Heart left ventricle (tissue), 16 donors: ENCODE results near the gene PRKG2. TPM values are rescaled to one million over a fixed set of nuclear protein-coding genes. Genes with fewer than 3 reads are reported as not detected.

Experiments
- ATAC-seq, 4 donors: fragments of 200-7000 bp; cut with Tn5 transposase; one replicate each; pipeline ENCODE4 v1.9.1; 2020 to 2022; ENCODE audit warnings: moderate library complexity in 4 of 4, mild to moderate bottlenecking in 3 of 4, moderate number of reproducible peaks in 1 of 4
- DNase-seq, 5 donors: peaks; one replicate each; pipeline ENCODE4 v3.0.0-alpha.2; 2020
- H3K27ac ChIP-seq, 12 donors: fragments of 200-600 bp; sonication (generic) in 4 of 12; one replicate each; pipeline versions ENCODE4 v1.5.0 to v1.8.0; 2016 to 2022; ENCODE audit warnings: mild to moderate bottlenecking in 2 of 12
- H3K27me3 ChIP-seq, 9 donors: fragments of 200-600 bp; sonication (generic) in 2 of 9; one replicate each; pipeline versions ENCODE4 v1.5.1 to v1.8.0; 2016 to 2022; ENCODE audit warnings: mild to moderate bottlenecking in 3 of 9
- H3K36me3 ChIP-seq, 9 donors: fragments of 200-600 bp; sonication (generic) in 2 of 9; one replicate each; pipeline versions ENCODE4 v1.5.0 to v1.8.0; 2018 to 2022; ENCODE audit warnings: mild to moderate bottlenecking in 2 of 9
- H3K4me1 ChIP-seq, 12 donors: fragments of 200-600 bp; sonication (generic) in 4 of 12; one replicate each; pipeline versions ENCODE4 v1.5.0 to v1.8.0; 2016 to 2022; ENCODE audit warnings: mild to moderate bottlenecking in 3 of 12
- H3K4me3 ChIP-seq, 12 donors: fragments of 200-600 bp; sonication (generic) in 4 of 12; one replicate each; pipeline versions ENCODE4 v1.5.0 to v1.8.0; 2017 to 2022; ENCODE audit warnings: mild to moderate bottlenecking in 9 of 12, moderate library complexity in 4 of 12
- H3K9me3 ChIP-seq, 12 donors: fragments of 200-600 bp; sonication (generic) in 4 of 12; one replicate each; pipeline versions ENCODE4 v1.5.0 to v1.8.0; 2016 to 2022; ENCODE audit warnings: mild to moderate bottlenecking in 1 of 12
- POLR2A ChIP-seq, 2 donors: fragments of 450-650 bp; IDR thresholded peaks; one replicate each; pipeline ENCODE4 v1.6.1; 2017; ENCODE audit warnings: antibody characterized with exemption in 2 of 2, mild to moderate bottlenecking in 2 of 2, moderate library complexity in 2 of 2
- WGBS, 4 donors: extraction: QIAGEN DNeasy Blood & Tissue Kit in 2 of 4; methylation state at CpG; one replicate each; pipeline versions ENCODE4 v1.1.5 to v1.1.7; 2013 to 2018; 5-methylcytosine and 5-hydroxymethylcytosine counted together
- intact Hi-C, 10 donors: fragments of 100-400 bp; cut with DNase I; formaldehyde crosslinking; loops; one replicate each; pipeline versions ENCODE4 v1.11.1 to v1.14.2; 2022
- polyA plus RNA-seq, 2 donors: library from polyadenylated mRNA; stranded (reverse); fragments of 200-250 nt; gene quantifications; one replicate each; pipeline ENCODE4 v1.2.3, GENCODE V29; 2013
- total RNA-seq, 9 donors: library from RNA; depleted of rRNA in 2 of 9; stranded (reverse); fragments of >200 nt in 2 of 9; fragmentation: NEBNext Ultra II Directional in 3 of 9; extraction: Animal tissue kit (Norgen Biotek cat#: 25700) in 3 of 9; gene quantifications; one replicate each; pipeline versions ENCODE4 v1.1.0 to v1.2.4, GENCODE V29; 2016 to 2023
- TF ChIP-seq, protein P1 (sequence below), 12 donors: fragments of 200-600 bp; sonication (generic) in 4 of 12; IDR thresholded peaks; one replicate each; pipeline versions ENCODE4 v1.5.0 to v1.8.0; 2018 to 2022; ENCODE audit warnings: antibody characterized with exemption in 12 of 12, mild to moderate bottlenecking in 5 of 12
- donor health status: ischemic (EF 13 %, LVEDD 7.1; RV severe dilation, severe dysfunction).
- donor health status: healthy with polysubstance abuse.
- donor health status: DM: no; HTN: yes; CAD: no.
- donor health status: DM: no; HTN: no; CAD: no.
- donor health status: ischemic (EF 25% LVEDD 6.9; RV normal size, moderate dysfunction).
- donor health status: ischemic (EF 25% LVEDD 5.7; RV mildly dilated, moderate dysfunction).
- donor health status: healthy.
- donor health status: DM: yes; HTN: yes; CAD: no.
- donor health status: ischemic (EF 35%, LVEDD 5.7; RV mildly dilated, moderate dysfunction).
- donor health status: nonischemic (EF 11% LVEDD 7.7; RV severe dilation, severe dysfunction).
- donor health status: DM: yes; HTN: yes; CAD: no.
- donor health status: PGD.
- donor health status: ischemic (EF 29% LVEDD 5.4; RV normal size, mild dysfunction).
- donor health status: nonischemic (EF 23%, LVEDD 6.1; RV moderate dilation, normal function).

PRKG2 gene
- total and polyA plus RNA-seq, 11 donors = 0.06 to 0.75 (median 0.35) TPM; not detected in 5

DNA sequence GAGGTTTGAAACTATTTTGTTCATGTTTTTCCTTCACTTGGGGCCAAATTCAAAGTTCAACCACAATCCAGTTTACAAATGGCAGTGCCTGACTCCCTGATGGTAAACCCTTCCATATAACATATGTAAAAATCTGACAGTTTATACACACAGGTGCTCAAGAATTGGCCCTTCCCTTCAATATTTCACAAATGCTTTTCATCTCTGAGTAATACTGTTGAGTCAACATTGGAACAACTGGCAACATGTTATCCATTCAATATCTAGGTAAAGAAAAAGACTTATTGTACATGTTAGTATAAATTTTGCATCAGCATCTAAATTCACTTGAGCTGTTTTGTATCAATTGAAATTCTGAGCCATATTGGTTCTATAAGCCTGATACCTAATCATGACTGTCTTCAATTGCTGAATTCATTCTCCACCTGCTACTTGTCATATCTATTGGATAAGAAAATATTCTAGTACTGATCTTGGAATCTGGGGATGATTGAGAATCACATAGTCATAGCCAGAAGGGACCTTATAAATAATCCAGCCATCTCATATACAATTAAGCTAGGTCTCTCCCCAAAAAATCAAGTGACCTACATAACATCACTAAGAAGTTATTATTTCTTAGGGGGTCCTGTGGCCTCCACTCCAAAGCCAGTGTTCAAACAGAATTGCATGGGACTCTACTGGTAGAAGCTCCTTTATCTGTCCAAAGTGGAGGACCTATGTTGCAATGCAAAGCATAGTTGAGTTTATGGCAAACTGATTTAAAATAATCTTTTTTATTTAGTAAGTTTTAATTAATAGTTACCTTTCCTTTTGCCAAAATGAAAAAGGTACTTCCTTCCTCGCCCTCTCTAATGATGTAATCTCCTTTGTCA, 61.9 kb downstream of the PRKG2 start:
- DNase-seq (no peak), ATAC-seq (no peak)
- Histone ChIP-seq H3K4me1 (no peaks in the 10 kb centered on the region), H3K9me3 (no peaks in the 10 kb centered on the region), H3K27ac (no peak overlapping the region), H3K36me3 (no peaks in the 10 kb centered on the region), H3K27me3 (no peaks in the 10 kb centered on the region), H3K4me3 (peak overlapping the region in 3 of 12 donors; percentile 35 to 43 (median 41))
- 56 to 84% (median 76%) methylated on average over 1 of the region's 1 CpG for WGBS, 4 donors
- TF ChIP-seq, protein P1, sequence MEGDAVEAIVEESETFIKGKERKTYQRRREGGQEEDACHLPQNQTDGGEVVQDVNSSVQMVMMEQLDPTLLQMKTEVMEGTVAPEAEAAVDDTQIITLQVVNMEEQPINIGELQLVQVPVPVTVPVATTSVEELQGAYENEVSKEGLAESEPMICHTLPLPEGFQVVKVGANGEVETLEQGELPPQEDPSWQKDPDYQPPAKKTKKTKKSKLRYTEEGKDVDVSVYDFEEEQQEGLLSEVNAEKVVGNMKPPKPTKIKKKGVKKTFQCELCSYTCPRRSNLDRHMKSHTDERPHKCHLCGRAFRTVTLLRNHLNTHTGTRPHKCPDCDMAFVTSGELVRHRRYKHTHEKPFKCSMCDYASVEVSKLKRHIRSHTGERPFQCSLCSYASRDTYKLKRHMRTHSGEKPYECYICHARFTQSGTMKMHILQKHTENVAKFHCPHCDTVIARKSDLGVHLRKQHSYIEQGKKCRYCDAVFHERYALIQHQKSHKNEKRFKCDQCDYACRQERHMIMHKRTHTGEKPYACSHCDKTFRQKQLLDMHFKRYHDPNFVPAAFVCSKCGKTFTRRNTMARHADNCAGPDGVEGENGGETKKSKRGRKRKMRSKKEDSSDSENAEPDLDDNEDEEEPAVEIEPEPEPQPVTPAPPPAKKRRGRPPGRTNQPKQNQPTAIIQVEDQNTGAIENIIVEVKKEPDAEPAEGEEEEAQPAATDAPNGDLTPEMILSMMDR (IDR thresholded peaks at IDR 0.05) = no peak
- TF ChIP-seq POLR2A (IDR thresholded peaks at IDR 0.05) = no peak
- intact Hi-C loops = no loop called here

DNA sequence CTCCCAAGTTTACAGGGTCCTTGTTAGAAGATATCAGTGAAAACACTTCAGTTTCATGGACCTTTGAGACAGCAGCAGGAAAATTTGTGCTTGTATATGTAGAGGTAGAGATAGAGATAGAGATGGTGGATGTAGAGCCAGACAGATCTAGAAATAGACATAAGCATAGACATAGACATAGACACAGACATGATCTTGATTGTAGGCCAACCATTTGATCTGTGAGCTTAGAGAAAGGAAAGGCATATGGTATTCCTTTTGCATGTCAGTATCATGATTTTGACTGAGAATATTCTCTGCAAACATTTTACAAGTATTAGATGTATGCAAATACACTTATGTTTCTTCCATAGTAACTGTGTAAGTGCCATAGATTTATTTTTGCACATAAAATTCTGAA, 65.0 kb downstream of the PRKG2 start:
- Histone ChIP-seq H3K36me3 (no peaks in the 10 kb centered on the region), H3K4me1 (no peaks in the 10 kb centered on the region), H3K27me3 (no peaks in the 10 kb centered on the region), H3K4me3 (no peak overlapping the region), H3K27ac (no peak overlapping the region), H3K9me3 (no peaks in the 10 kb centered on the region)
- DNase-seq (no peak), ATAC-seq (no peak)
- TF ChIP-seq, protein P1 (IDR thresholded peaks at IDR 0.05) = no peak
- no peak for TF ChIP-seq POLR2A (IDR thresholded peaks at IDR 0.05)
- intact Hi-C loops = no loop called here

DNA sequence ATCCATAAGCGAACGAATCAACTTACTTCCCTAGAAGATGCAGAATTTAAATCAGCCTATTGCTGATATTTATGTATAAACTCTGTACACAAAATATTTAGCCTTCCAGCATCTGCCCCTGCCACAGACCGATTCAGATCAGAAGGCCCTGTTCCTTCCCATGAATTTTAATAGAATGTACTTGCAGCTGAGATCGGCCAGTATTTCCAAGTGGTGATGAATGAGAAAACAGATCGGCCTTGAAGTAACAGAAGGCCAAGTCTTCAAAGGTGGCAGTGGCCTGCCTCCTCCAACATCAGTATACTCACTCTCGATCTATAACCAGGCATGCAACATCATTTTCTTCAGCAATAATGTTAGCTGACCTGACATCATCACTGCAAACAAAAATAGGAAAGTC, 66.4 kb downstream of the PRKG2 start:
- Histone ChIP-seq H3K4me1 (no peaks in the 10 kb centered on the region), H3K27me3 (no peaks in the 10 kb centered on the region), H3K27ac (no peak overlapping the region), H3K9me3 (no peaks in the 10 kb centered on the region), H3K4me3 (no peak overlapping the region), H3K36me3 (no peaks in the 10 kb centered on the region)
- intact Hi-C loops = no loop called here
- TF ChIP-seq, protein P1 (IDR thresholded peaks at IDR 0.05) = no peak
- TF ChIP-seq POLR2A (IDR thresholded peaks at IDR 0.05) = no peak
- ATAC-seq = no peak
- no peak for DNase-seq
- 86 to 89% (median 88%) methylated on average over 6 of the region's 6 CpGs for WGBS, 4 donors

DNA sequence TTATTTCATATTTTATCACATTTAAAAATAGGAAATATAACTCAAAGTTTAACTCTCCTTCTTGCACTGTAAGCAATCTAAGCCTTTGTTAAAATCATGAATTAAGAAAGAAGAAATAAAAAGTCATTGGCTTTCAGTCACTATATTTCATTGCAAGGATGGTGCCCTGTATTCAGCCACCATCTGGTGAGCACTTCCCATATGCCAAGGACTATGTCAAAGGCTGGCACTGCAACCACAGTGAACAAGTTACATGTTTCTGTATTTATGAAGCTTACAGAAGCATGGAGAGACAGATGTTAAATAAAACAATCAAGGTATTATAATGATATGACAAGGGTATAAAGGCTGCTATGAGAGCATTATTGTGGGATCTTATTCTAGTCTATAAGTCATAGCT, 68.6 kb downstream of the PRKG2 start:
- ATAC-seq = no peak
- Histone ChIP-seq H3K4me1 (no peaks in the 10 kb centered on the region), H3K4me3 (no peak overlapping the region), H3K36me3 (no peaks in the 10 kb centered on the region), H3K27me3 (no peaks in the 10 kb centered on the region), H3K27ac (no peak overlapping the region), H3K9me3 (no peaks in the 10 kb centered on the region)
- intact Hi-C loops = no loop called here
- TF ChIP-seq, protein P1 (IDR thresholded peaks at IDR 0.05) = no peak
- TF ChIP-seq POLR2A (IDR thresholded peaks at IDR 0.05) = no peak
- no peak for DNase-seq
